Adrenal gland (tissue), 12 donors: ENCODE data around the gene NT5DC3. TPM values are rescaled to one million over a fixed set of nuclear protein-coding genes. Genes with fewer than 3 reads are reported as not detected.
A peak's percentile ranks its signal among the peaks of the same experiment; 100 is the strongest.

Source experiments
- DNase-seq, 7 donors: peaks; one replicate each; pipeline ENCODE4 v3.0.0-alpha.2; 2019 to 2020
- H3K27ac ChIP-seq, 5 donors: fragments of 200-600 bp; sonication (generic) in 4 of 5; 1 replicate in 3 of 5; 2 replicates in 2 of 5; pipeline versions ENCODE4 v1.5.1 to v1.8.0; 2016 to 2020; ENCODE audit warnings: mild to moderate bottlenecking in 1 of 5
- H3K27me3 ChIP-seq: fragments of 200-600 bp; 2 replicates; pipeline ENCODE4 v1.8.0; 2021
- H3K36me3 ChIP-seq, 2 donors: fragments of 200-600 bp; replicated peaks in 1 of 2; 1 replicate in 1 of 2; 2 replicates in 1 of 2; pipeline versions ENCODE4 v1.5.1 to v1.8.0; 2018 to 2022
- H3K4me1 ChIP-seq, 2 donors: fragments of 200-600 bp; replicated peaks in 1 of 2; 1 replicate in 1 of 2; 2 replicates in 1 of 2; pipeline versions ENCODE4 v1.5.1 to v1.8.0; 2018 to 2021
- H3K4me3 ChIP-seq, 4 donors: fragments of 200-600 bp; sonication (generic) in 3 of 4; one replicate each; pipeline ENCODE4 v1.5.1; 2016 to 2018
- H3K9me3 ChIP-seq, 3 donors: fragments of 200-600 bp; sonication (generic) in 1 of 3; replicated peaks in 1 of 3; 1 replicate in 2 of 3; 2 replicates in 1 of 3; pipeline versions ENCODE4 v1.5.1 to v1.8.0; 2016 to 2021
- CTCF ChIP-seq, 6 experiments: fragments of 450-650 bp in 4 of 6; fragments of 200-600 bp in 2 of 6; sonication (generic) in 1 of 6; IDR thresholded peaks; 1 replicate in 5 of 6; 2 replicates in 1 of 6; pipeline versions ENCODE4 v1.5.1 to v1.8.0; 2016 to 2021; ENCODE audit warnings: antibody characterized with exemption in 6 of 6, mild to moderate bottlenecking in 2 of 6, moderate library complexity in 1 of 6
- POLR2A ChIP-seq, 2 donors: fragments of 450-650 bp; IDR thresholded peaks; one replicate each; pipeline ENCODE4 v1.6.1; 2017; ENCODE audit warnings: antibody characterized with exemption in 2 of 2, mild to moderate bottlenecking in 2 of 2, moderate library complexity in 1 of 2
- WGBS, 4 donors: extraction: QIAGEN DNeasy Blood & Tissue Kit in 2 of 4; methylation state at CpG; one replicate each; pipeline versions ENCODE4 v1.1.5 to v1.1.7; 2013 to 2017; 5-methylcytosine and 5-hydroxymethylcytosine counted together
- intact Hi-C, 2 donors: fragments of 100-400 bp; cut with DNase I; formaldehyde crosslinking; loops; one replicate each; pipeline versions ENCODE4 v1.14.1 to v1.15.0; 2022 to 2023
- polyA plus RNA-seq, 3 donors: library from polyadenylated mRNA; stranded (reverse); fragments of 200-250 nt in 2 of 3; fragments of 350-450 nt in 1 of 3; fragmentation: Illumina TruSeq in 1 of 3; extraction: RNeasy Lipid Tissue Mini Kit (QIAGEN cat#74804) in 1 of 3; gene quantifications; one replicate each; pipeline ENCODE4 v1.2.3, GENCODE V29; 2013 to 2014
- total RNA-seq, 9 donors: library from RNA; depleted of rRNA in 4 of 9; stranded (reverse); fragments of >200 nt in 4 of 9; fragments of 120-200 nt in 1 of 9; fragmentation: NEBNext Ultra II Directional in 1 of 9; extraction: Animal tissue kit (Norgen Biotek cat#: 25700) in 1 of 9; gene quantifications; one replicate each; pipeline versions ENCODE4 v1.1.0 to v1.2.4, GENCODE V29; 2013 to 2023
- donor health status: healthy with polysubstance abuse.
- donor health status: Bipolar disorder and iron deficiency.
- donor health status: DM: yes; HTN: yes; CAD: no.
- donor health status: DM: no; HTN: no; CAD: no.
- donor health status: DM: no; HTN: no; CAD: no.
- donor health status: DM: yes; HTN: yes; CAD: no.

The NT5DC3 gene
- total and polyA plus RNA-seq, 12 donors: 4.1 to 14.9 (median 7.2) TPM

- no peak overlapping the region for H3K4me3 ChIP-seq
- no peaks in the 10 kb centered on the region for H3K9me3 ChIP-seq
- 15 to 33% (median 24%) methylated on average over 4 of the region's 4 CpGs for WGBS, 4 donors
- intact Hi-C loops: no loop called here
- no peaks in the 10 kb centered on the region for H3K36me3 ChIP-seq
- no peaks in the 10 kb centered on the region for H3K27me3 ChIP-seq
- H3K27ac ChIP-seq: no peak overlapping the region
- peak; percentile 20 to 60 (median 45) for DNase-seq
- TF ChIP-seq POLR2A (IDR thresholded peaks at IDR 0.05): no peak
- TF ChIP-seq CTCF (IDR thresholded peaks at IDR 0.05): peak; percentile 11 to 59 (median 48)
- no peaks in the 10 kb centered on the region for H3K4me1 ChIP-seq
These were observed 43.3 kb upstream of the NT5DC3 start for GRCh38 chr12:103884316-103884715.

- Histone ChIP-seq H3K4me1 (no peaks in the 10 kb centered on the region), H3K9me3 (no peaks in the 10 kb centered on the region), H3K27ac (no peak overlapping the region), H3K36me3 (no peaks in the 10 kb centered on the region), H3K27me3 (no peaks in the 10 kb centered on the region), H3K4me3 (no peak overlapping the region)
- WGBS, 4 donors: 82 to 93% (median 88%) methylated on average over 2 of the region's 2 CpGs
- TF ChIP-seq POLR2A (IDR thresholded peaks at IDR 0.05): no peak
- TF ChIP-seq CTCF (IDR thresholded peaks at IDR 0.05): no peak
- intact Hi-C loops: no loop called here
- no peak for DNase-seq
These were observed 42.9 kb upstream of the NT5DC3 start for GRCh38 chr12:103883908-103884307.

- no peaks in the 10 kb centered on the region for H3K36me3 ChIP-seq
- no peak overlapping the region for H3K27ac ChIP-seq
- intact Hi-C loops: no loop called here
- TF ChIP-seq CTCF (IDR thresholded peaks at IDR 0.05): no peak
- no peak for TF ChIP-seq POLR2A (IDR thresholded peaks at IDR 0.05)
- no peaks in the 10 kb centered on the region for H3K9me3 ChIP-seq
- no peaks in the 10 kb centered on the region for H3K27me3 ChIP-seq
- no peak overlapping the region for H3K4me3 ChIP-seq
- 59 to 66% (median 63%) methylated on average over 2 of the region's 2 CpGs for WGBS, 4 donors
- H3K4me1 ChIP-seq: no peaks in the 10 kb centered on the region
- no peak for DNase-seq
These were observed 42.0 kb upstream of the NT5DC3 start for GRCh38 chr12:103882861-103883596.

- Histone ChIP-seq H3K9me3 (no peaks in the 10 kb centered on the region), H3K36me3 (no peaks in the 10 kb centered on the region), H3K27me3 (no peaks in the 10 kb centered on the region), H3K4me1 (no peaks in the 10 kb centered on the region), H3K4me3 (no peak overlapping the region), H3K27ac (no peak overlapping the region)
- DNase-seq: no peak
- TF ChIP-seq CTCF (IDR thresholded peaks at IDR 0.05) (no peak), POLR2A (IDR thresholded peaks at IDR 0.05) (no peak)
- intact Hi-C loops: no loop called here
- 64 to 79% (median 66%) methylated on average over 2 of the region's 2 CpGs for WGBS, 4 donors
These were observed 40.2 kb upstream of the NT5DC3 start for GRCh38 chr12:103881261-103881660.
